HAP-1 (cell line): Measurements from ENCODE around the gene LCN15.
A peak's percentile ranks its signal among the peaks of the same experiment; 100 is the strongest.
"Not testable (repeated sequence)": the region's sequence is repeated elsewhere in the genome, so short reads cannot be mapped to it uniquely, and the experiment has no call there.

ENCODE experiments used
- DNase-seq, 2 experiments: peaks; one replicate each; pipeline ENCODE4 v3.0.0-alpha.2; 2016 to 2020; ENCODE audit warnings: low spot score in 2 of 2
- H3K27me3 ChIP-seq: fragments of 250-450 bp; sonication (Bioruptor Pico); 2 replicates; pipeline ENCODE4 v1.5.1; 2020; ENCODE audit warnings: low read depth, mild to moderate bottlenecking, moderate library complexity
- H3K36me3 ChIP-seq: fragments of 250-450 bp; sonication (Bioruptor Pico); replicated peaks from 2 replicates; pipeline ENCODE4 v1.5.1; 2020; ENCODE audit warnings: mild to moderate bottlenecking
- H3K4me1 ChIP-seq: fragments of 250-450 bp; sonication (Bioruptor Pico); 2 replicates; pipeline ENCODE4 v1.5.1; 2020; ENCODE audit warnings: mild to moderate bottlenecking
- H3K4me3 ChIP-seq: fragments of 250-450 bp; sonication (Bioruptor Pico); 2 replicates; pipeline ENCODE4 v1.5.1; 2020; ENCODE audit warnings: mild to moderate bottlenecking, moderate library complexity
- H3K9me3 ChIP-seq: fragments of 250-450 bp; sonication (Bioruptor Pico); 2 replicates; pipeline ENCODE4 v1.5.1; 2020; ENCODE audit warnings: mild to moderate bottlenecking, moderate library complexity
- in situ Hi-C: fragments of 300-500 bp; cut with MboI; formaldehyde crosslinking; loops from 3 replicates; pipeline ENCODE4 v1.14.3; 2020; ENCODE audit warnings: low sequenced_read_pairs, inconsistent platforms, mixed read lengths

Gene LCN15

DNA sequence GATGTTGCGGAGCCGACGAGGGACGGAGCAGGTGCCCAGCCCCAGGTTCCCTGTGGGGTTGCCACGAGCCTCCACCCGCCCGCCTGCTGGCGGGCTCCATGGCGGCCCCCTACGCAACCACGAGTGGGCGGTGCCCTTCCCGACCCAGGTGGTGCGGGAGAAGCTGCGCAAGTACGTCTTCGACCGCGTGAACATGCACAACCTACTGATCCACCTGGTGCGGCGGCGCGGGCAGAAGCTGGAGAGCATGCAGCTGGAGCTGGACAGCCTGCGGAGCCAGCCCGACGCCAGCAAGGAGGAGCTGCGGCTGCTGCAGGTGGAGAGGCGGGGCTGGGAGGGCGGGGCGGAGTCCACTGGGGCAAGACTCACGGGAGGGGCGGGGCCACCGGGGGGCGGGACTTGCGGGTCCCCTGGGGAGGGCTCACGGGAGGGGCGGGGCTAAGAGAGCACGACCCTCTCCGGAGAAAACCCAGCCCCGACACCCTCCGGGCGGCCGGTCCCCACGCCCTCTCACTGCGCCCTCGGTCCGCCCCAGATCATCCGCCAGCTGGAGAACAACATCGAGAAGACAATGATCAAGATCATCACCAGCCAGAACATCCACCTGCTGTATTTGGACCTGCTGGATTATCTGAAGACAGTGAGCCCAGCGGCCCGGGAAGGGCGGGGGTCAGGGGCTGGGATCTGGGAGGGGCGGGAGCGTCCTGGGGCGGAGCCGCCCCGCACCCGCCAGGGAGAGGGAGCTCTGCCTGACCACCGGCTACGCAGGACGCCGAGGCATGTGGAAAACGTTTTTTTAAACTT lies 35.7 kb upstream of the LCN15 start:
- peak; percentile 80 to 94 for DNase-seq
- Histone ChIP-seq H3K4me3 (peak overlapping the region; percentile 41), H3K9me3 (no peaks in the 10 kb centered on the region), H3K4me1 (peaks cover 14% of the 10 kb centered on the region), H3K36me3 (peaks cover 2% of the 10 kb centered on the region; the same call in 1 of the 2 replicates), H3K27me3 (no peaks in the 10 kb centered on the region)
- in situ Hi-C loops = loop anchor here (25.0 kb wide), 1 partner anchor 437 kb away; the partner anchor contains the start of genes CYSRT1, RNF224, SLC34A3 and TUBB4B

DNA sequence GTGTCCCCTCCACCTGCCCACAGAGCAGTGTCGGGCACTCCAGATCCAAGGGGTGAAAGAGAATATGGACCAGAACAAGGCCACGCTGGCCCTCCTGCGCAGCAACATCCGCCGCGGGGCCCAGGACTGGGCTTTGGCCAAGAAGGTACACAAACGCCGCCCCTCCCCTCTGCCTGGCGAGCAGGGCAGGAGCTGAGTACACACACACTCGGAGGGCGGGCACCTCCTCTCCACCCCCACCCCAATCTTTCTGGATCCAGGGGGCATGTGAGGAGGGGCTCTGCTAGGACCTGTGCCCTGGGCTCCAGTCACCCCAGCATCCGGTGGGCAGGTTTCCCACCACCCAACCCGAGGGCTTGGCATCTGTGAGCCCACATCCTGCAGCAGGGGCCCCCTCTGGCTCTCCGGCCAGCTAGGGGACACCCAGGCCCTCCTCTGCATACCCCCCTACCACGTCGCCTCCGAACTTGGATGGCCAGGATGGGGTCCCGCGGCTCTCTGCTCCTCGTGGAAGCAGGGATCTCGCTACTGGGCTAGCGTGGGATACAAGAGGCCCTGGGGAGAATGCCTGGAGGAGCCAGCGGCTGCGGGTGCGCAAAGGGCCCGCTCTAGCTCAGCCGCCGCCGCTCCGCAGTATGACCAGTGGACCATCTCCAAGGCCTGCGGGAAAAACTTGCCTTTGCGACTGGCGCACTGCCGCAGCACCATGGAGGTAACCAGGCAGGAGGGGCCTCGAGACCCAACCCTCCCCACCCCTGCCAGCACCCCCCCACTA lies 34.9 kb upstream of the LCN15 start:
- peaks cover 14% of the 10 kb centered on the region for H3K4me1 ChIP-seq
- DNase-seq = no peak
- no peaks in the 10 kb centered on the region; the same call in 1 of the 2 replicates for H3K36me3 ChIP-seq
- H3K4me3 ChIP-seq = peak overlapping the region; percentile 41
- no peaks in the 10 kb centered on the region for H3K27me3 ChIP-seq
- H3K9me3 ChIP-seq = no peaks in the 10 kb centered on the region
- in situ Hi-C loops = loop anchor here (25.0 kb wide), 1 partner anchor 438 kb away; the partner anchor contains the start of genes CYSRT1, RNF224, SLC34A3 and TUBB4B

DNA sequence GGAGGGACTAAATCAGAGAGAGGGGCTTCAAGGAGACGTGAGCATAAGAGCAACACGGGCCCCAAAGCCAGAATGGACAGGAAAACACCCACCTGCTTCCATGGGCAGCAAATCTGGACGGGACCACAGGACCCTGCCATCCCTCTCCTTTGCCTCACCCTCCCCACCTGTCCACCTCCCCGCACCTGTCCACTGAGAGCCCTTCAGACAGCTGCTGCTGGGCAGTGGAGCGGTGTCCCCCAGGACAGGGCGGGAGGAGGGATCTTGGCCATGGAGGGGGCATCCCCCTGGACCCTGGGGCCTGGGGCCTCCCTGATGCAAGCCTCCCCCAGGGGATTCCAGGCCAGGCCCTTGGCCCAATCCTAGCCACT lies 34.4 kb upstream of the LCN15 start:
- DNase-seq = no peak
- no peaks in the 10 kb centered on the region; the same call in 1 of the 2 replicates for H3K36me3 ChIP-seq
- no peaks in the 10 kb centered on the region for H3K9me3 ChIP-seq
- H3K4me3 ChIP-seq = no peak overlapping the region
- no peaks in the 10 kb centered on the region for H3K27me3 ChIP-seq
- in situ Hi-C loops = loop anchor here (25.0 kb wide), 1 partner anchor 439 kb away; the partner anchor contains the start of genes CYSRT1, RNF224, SLC34A3 and TUBB4B
- peaks cover 14% of the 10 kb centered on the region for H3K4me1 ChIP-seq

DNA sequence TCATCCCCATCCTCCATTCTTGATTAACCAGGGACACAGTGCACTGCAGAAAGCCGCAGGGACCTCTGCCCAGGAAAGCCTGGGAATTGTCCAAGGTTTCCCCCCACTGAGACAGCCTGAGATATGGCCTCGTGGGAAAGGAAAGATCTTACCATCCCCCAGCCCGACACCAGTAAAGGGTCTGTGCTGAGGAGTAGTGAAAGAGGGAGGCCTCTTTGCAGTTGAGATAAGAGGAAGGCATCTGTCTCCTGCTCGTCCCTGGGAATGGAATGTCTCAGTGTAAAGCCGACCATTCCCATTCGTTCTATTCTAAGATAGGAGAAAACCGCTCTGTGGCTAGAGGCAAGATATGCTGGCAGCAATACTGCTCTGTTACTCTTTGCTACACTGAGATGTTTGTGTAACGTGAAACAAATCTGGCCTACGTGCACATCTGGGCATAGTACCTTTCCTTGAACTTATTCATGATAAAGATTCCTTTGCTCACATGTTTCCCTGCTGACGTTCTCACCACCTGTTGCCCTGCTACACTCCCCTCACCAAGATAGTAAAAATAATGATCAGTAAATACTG lies 32.5 kb upstream of the LCN15 start:
- H3K27me3 ChIP-seq, H3K9me3 ChIP-seq, H3K4me3 ChIP-seq, DNase-seq, H3K36me3 ChIP-seq: not testable (repeated sequence)
- H3K4me1 ChIP-seq = peaks cover 14% of the 10 kb centered on the region
- in situ Hi-C loops = loop anchor here (25.0 kb wide), 1 partner anchor 440 kb away; the partner anchor contains the start of genes CYSRT1, RNF224, SLC34A3 and TUBB4B

DNA sequence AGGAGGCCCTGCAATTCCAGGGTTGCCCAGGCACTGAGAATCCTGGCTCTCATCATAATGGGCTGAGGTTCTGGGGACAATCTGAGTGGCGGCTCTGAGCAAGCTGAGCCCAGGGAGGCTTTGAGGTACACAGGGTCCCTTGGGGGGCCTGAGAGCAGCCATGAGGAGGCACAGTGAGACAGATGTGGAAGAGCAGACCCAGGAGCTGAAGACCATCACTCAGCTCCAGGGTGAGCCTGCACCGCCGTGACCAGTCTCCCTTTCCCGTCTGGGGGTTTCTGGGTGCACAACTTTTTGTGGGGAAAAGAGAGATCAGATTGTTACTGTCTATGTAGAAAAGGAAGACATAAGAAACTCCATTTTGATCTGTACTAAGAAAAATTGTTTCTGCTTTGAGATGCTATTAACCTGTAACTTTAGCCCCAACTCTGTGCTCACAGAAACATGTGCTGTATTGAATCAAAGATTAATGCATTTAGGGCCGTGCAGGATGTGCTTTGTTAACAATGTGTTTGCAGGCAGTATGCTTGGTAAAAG lies 32.0 kb upstream of the LCN15 start, which contains the start of gene CCDC183:
TSS of gene CCDC183 (plus strand) at position 101 of the 537 bp plus-strand sequence. CDS start at position 161, 60 bp downstream.
- in situ Hi-C loops = loop anchor here (25.0 kb wide), 1 partner anchor 441 kb away; the partner anchor contains the start of genes CYSRT1, RNF224, SLC34A3 and TUBB4B
- Histone ChIP-seq H3K27me3 (no peaks in the 10 kb centered on the region), H3K36me3 (no peaks in the 10 kb centered on the region), H3K9me3 (no peaks in the 10 kb centered on the region), H3K4me1 (peaks cover 12% of the 10 kb centered on the region), H3K4me3 (no peak within 1 kb of the TSS)
- no peak for DNase-seq

DNA sequence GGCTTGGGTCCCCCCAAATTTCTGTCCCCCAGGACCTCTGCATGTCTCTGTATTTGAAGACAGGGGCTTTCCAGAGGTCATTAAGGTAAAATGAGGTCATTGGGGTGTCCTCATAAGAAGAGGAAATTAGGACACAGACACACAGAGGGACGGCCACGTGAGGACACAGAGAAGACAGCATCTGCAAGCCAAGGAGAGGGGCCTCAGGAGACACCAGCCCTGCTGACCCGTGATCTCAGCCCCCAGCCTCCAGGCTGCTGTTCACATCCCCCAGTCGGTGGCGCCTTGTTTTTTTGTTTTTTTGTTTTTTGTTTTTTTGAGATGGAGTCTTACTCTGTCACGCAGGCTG lies 30.7 kb upstream of the LCN15 start:
- peaks cover 8% of the 10 kb centered on the region for H3K4me1 ChIP-seq
- in situ Hi-C loops = loop anchor here (25.0 kb wide), 1 partner anchor 442 kb away; the partner anchor contains the start of genes CYSRT1, RNF224, SLC34A3 and TUBB4B
- no peak for DNase-seq

GRCh38 chr9:136794281-136794999 lies 30.1 kb upstream of the LCN15 start:
- Histone ChIP-seq H3K4me1 (peaks cover 4% of the 10 kb centered on the region), H3K36me3 (no peaks in the 10 kb centered on the region), H3K27me3 (no peaks in the 10 kb centered on the region), H3K9me3 (no peaks in the 10 kb centered on the region), H3K4me3 (no peak overlapping the region)
- in situ Hi-C loops = loop anchor here (25.0 kb wide), 1 partner anchor 443 kb away; the partner anchor contains the start of genes CYSRT1, RNF224, SLC34A3 and TUBB4B
- DNase-seq = no peak

More for the DNA sequence above, 30.7 kb upstream of the LCN15 start:
- Histone ChIP-seq H3K27me3 (no peaks in the 10 kb centered on the region), H3K36me3 (no peaks in the 10 kb centered on the region), H3K9me3 (no peaks in the 10 kb centered on the region), H3K4me3 (no peak overlapping the region)

DNA sequence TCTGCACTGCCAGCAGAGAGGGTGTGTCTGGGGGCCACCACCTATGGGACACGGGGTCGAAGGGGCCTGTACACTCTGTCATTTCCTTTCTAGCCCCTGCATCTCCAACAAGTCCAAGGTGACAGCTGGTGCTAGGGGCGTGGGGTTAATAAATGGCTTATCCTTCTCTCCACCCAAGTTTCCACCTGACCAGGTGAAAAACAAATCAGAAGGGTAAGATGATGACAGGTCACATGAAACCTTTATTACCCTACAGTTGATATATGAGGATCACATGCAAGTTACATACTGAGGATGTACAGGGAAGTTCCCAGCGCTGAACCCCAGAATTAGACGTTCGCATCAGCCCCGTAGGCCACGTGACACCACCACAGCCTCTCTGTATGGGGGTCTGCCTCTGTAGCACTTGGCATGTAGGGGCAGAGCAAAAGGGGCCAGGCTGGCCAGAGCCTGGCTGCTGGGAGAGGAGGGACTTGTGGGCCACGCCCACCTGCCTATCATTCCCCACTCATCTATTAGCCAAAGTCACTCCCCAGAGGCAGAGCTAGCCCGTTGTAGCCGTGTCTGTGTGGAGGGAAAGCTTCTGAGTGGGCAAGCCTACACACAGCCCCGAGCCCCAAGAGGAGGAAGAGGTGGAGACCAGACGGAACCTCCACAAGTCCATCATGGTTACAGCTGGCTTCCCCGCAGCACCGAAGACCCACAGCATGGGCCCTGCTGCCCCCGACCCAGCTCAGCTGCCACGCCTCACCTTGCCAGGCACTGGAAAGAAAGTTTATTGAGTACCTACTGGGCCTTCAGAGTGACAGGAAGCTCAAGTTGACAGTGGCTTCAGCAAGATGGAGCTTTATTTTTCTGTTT lies 29.0 kb upstream of the LCN15 start:
- no peaks in the 10 kb centered on the region for H3K36me3 ChIP-seq
- no peak overlapping the region for H3K4me3 ChIP-seq
- in situ Hi-C loops = loop anchor here (25.0 kb wide), 1 partner anchor 444 kb away; the partner anchor contains the start of genes CYSRT1, RNF224, SLC34A3 and TUBB4B
- peak in 1 of 2 experiments; percentile 43 for DNase-seq
- H3K9me3 ChIP-seq = no peaks in the 10 kb centered on the region
- peaks cover 4% of the 10 kb centered on the region for H3K4me1 ChIP-seq
- H3K27me3 ChIP-seq = no peaks in the 10 kb centered on the region

DNA sequence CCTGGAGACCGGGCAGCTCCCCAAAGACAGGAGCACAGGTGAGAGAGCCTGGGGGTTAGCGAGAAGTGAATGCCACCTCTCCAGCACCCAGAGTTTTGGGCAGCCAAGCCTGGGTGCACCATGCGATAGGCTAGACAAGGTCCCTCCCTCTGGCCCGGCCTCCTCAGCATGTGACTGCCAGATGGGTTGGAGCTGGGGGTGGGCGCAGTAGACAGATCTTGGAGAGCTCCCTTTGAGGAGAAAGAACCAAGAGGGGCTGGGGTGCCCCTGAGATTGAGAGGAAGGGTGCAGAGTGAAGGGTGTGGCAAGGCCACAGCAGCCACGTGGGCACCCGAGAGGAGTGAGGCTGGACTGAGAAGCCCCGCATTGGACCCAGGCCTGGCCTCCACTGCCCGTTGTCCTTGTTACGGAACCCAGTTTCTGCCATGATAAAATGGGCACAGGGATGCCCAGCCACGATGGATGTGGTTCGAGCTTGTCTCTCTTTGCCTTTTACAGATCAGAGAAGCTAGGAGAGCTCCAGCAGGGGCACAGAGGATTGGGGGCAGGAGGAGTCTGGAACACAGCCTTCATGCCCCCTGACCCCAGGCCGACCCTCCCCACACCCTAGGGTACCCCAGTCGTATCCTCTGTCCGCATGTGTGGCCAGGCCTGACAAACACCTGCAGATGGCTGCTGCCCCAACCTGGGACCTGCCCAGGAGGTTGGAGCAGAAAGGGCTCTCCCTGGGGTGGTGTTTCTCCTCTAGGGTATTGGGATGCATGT lies 28.2 kb upstream of the LCN15 start:
- Histone ChIP-seq H3K27me3 (no peaks in the 10 kb centered on the region), H3K9me3 (no peaks in the 10 kb centered on the region), H3K36me3 (no peaks in the 10 kb centered on the region), H3K4me1 (peaks cover 11% of the 10 kb centered on the region), H3K4me3 (peak overlapping the region; percentile 61; the same call in 1 of the 2 replicates)
- DNase-seq = no peak
- in situ Hi-C loops = loop anchor here (25.0 kb wide), 1 partner anchor 445 kb away; the partner anchor contains the start of genes CYSRT1, RNF224, SLC34A3 and TUBB4B

- DNase-seq = peak in 1 of 2 experiments; percentile 78
- peaks cover 12% of the 10 kb centered on the region for H3K4me1 ChIP-seq
- H3K36me3 ChIP-seq = no peaks in the 10 kb centered on the region
- no peaks in the 10 kb centered on the region for H3K9me3 ChIP-seq
- peak overlapping the region; percentile 61 for H3K4me3 ChIP-seq
- no peaks in the 10 kb centered on the region for H3K27me3 ChIP-seq
- in situ Hi-C loops = loop anchor here (25.0 kb wide), 1 partner anchor 446 kb away; the partner anchor contains the start of genes CYSRT1, RNF224, SLC34A3 and TUBB4B
Observed at GRCh38 chr9:136791516-136792276, 27.4 kb upstream of the LCN15 start.
